DMS 273 (cell line): ENCODE results near the gene RHOC.

Experiments used
- DNase-seq: peaks from one replicate; lab custom pipeline; 2025; ENCODE audit not compliant: unreplicated experiment; lab: John Stamatoyannopoulos, UW

RHOC gene

GRCh38 chr1:112718691-112719418 lies 11.9 kb upstream of the RHOC start:
- peak; percentile 94 for DNase-seq

- DNase-seq: no peak
Measured at GRCh38 chr1:112717263-112717873, 10.4 kb upstream of the RHOC start.

- peak; percentile 95 for DNase-seq
Measured at GRCh38 chr1:112716133-112716720, 9.3 kb upstream of the RHOC start.

- peak; percentile 95 for DNase-seq
Measured at GRCh38 chr1:112715264-112716053, 8.5 kb upstream of the RHOC start, which contains the start of gene PPM1J. Gene PPM1J, minus strand, starts transcription at chr1:112715332. Its CDS starts 31 bp downstream, at chr1:112715301.

- DNase-seq: peak; percentile 65
Measured at GRCh38 chr1:112714313-112715263, 7.7 kb upstream of the RHOC start.

- peak; percentile 43 for DNase-seq
Measured at GRCh38 chr1:112713466-112714312, 6.8 kb upstream of the RHOC start.

- DNase-seq: no peak
Measured at GRCh38 chr1:112712701-112713128, 5.8 kb upstream of the RHOC start.

- no peak for DNase-seq
Measured at GRCh38 chr1:112712191-112712590, 5.3 kb upstream of the RHOC start.

- no peak for DNase-seq
Measured at GRCh38 chr1:112711670-112712069, 4.7 kb upstream of the RHOC start.

- peak; percentile 46 for DNase-seq
Measured at GRCh38 chr1:112711041-112711440, 4.1 kb upstream of the RHOC start.

GRCh38 chr1:112710586-112710985 lies 3.7 kb upstream of the RHOC start:
- DNase-seq: no peak

- DNase-seq: no peak
Measured at GRCh38 chr1:112710159-112710558, 3.2 kb upstream of the RHOC start.

GRCh38 chr1:112708489-112708888 lies 1.6 kb upstream of the RHOC start:
- DNase-seq: no peak

- DNase-seq: no peak
Measured at GRCh38 chr1:112708002-112708448, 1.1 kb upstream of the RHOC start.

GRCh38 chr1:112707221-112708001 lies 484 bp upstream of the RHOC start:
- peak; percentile 93 for DNase-seq

- peak; percentile 98 for DNase-seq
Measured at GRCh38 chr1:112704934-112705627, 1.8 kb downstream of the RHOC start.

- DNase-seq: no peak
Measured at GRCh38 chr1:112704391-112704933, 2.5 kb downstream of the RHOC start.

- DNase-seq: no peak
Measured at GRCh38 chr1:112703706-112704105, 3.2 kb downstream of the RHOC start.
